ENCODE results near the gene GRID1.
"Not testable (repeated sequence)": the region's sequence is repeated elsewhere in the genome, so short reads cannot be mapped to it uniquely, and the experiment has no call there.

The GRID1 gene

GRCh38 chr10:86109421-86109820 lies 257.2 kb downstream of the GRID1 start:
- no peak for TF ChIP-seq CTCF (conservative IDR thresholded peaks at IDR 0.05; ENCODE audit: control insufficient read depth, insufficient read depth, low read depth, low read length)
- no peak for DNase-seq (ENCODE audit: low read depth)
- no peak overlapping the region for H3K4me3 ChIP-seq (ENCODE audit: control insufficient read depth, low read depth, low read length)

GRCh38 chr10:86108696-86109095 lies 257.9 kb downstream of the GRID1 start:
- no peak overlapping the region for H3K4me3 ChIP-seq (ENCODE audit: control insufficient read depth, low read depth, low read length)
- TF ChIP-seq CTCF (conservative IDR thresholded peaks at IDR 0.05; ENCODE audit: control insufficient read depth, insufficient read depth, low read depth, low read length) = no peak
- no peak for DNase-seq (ENCODE audit: low read depth)

GRCh38 chr10:86107611-86108310 lies 258.8 kb downstream of the GRID1 start:
- H3K4me3 ChIP-seq (ENCODE audit: control insufficient read depth, low read depth, low read length); DNase-seq (ENCODE audit: low read depth): not testable (repeated sequence)

- TF ChIP-seq CTCF (conservative IDR thresholded peaks at IDR 0.05; ENCODE audit: control insufficient read depth, insufficient read depth, low read depth, low read length) = no peak
- no peak for DNase-seq (ENCODE audit: low read depth)
Measured at GRCh38 chr10:86107131-86107530, 259.5 kb downstream of the GRID1 start.

GRCh38 chr10:86106616-86107015 lies 260.0 kb downstream of the GRID1 start:
- no peak for TF ChIP-seq CTCF (conservative IDR thresholded peaks at IDR 0.05; ENCODE audit: control insufficient read depth, insufficient read depth, low read depth, low read length)
- H3K4me3 ChIP-seq (ENCODE audit: control insufficient read depth, low read depth, low read length) = no peak overlapping the region
- DNase-seq (ENCODE audit: low read depth) = no peak

More at GRCh38 chr10:86107131-86107530, 259.5 kb downstream of the GRID1 start:
- no peak overlapping the region for H3K4me3 ChIP-seq (ENCODE audit: control insufficient read depth, low read depth, low read length)

GRCh38 chr10:86105640-86106039 lies 261.0 kb downstream of the GRID1 start:
- DNase-seq (ENCODE audit: low read depth) = no peak
- H3K4me3 ChIP-seq (ENCODE audit: control insufficient read depth, low read depth, low read length) = no peak overlapping the region
- TF ChIP-seq CTCF (conservative IDR thresholded peaks at IDR 0.05; ENCODE audit: control insufficient read depth, insufficient read depth, low read depth, low read length) = no peak

- no peak for DNase-seq (ENCODE audit: low read depth)
- TF ChIP-seq CTCF (conservative IDR thresholded peaks at IDR 0.05; ENCODE audit: control insufficient read depth, insufficient read depth, low read depth, low read length) = no peak
- H3K4me3 ChIP-seq (ENCODE audit: control insufficient read depth, low read depth, low read length) = no peak overlapping the region
Measured at GRCh38 chr10:86105181-86105580, 261.4 kb downstream of the GRID1 start.

All from fibroblast of mammary gland (primary cell).